SJCRH30 (cell line): ENCODE results near the gene AMBRA1. TPM values are rescaled to one million over a fixed set of nuclear protein-coding genes. Genes with fewer than 3 reads are reported as not detected.

ENCODE experiments used
- DNase-seq, 2 experiments: peaks; one replicate each; pipeline ENCODE4 v3.0.0-alpha.2; 2015 to 2020
- H3K27ac ChIP-seq: fragments of 250-450 bp; sonication (Bioruptor Pico); 2 replicates; pipeline ENCODE4 v1.5.1; 2020; ENCODE audit warnings: mild to moderate bottlenecking, moderate library complexity
- H3K27me3 ChIP-seq: fragments of 250-450 bp; sonication (Bioruptor Pico); 2 replicates; pipeline ENCODE4 v1.5.1; 2020; ENCODE audit warnings: mild to moderate bottlenecking, moderate library complexity
- H3K36me3 ChIP-seq: fragments of 250-450 bp; sonication (Bioruptor Pico); 2 replicates; pipeline ENCODE4 v1.5.1; 2020; ENCODE audit warnings: mild to moderate bottlenecking, moderate library complexity
- H3K4me1 ChIP-seq: fragments of 250-450 bp; sonication (Bioruptor Pico); 2 replicates; pipeline ENCODE4 v1.5.1; 2020; ENCODE audit warnings: mild to moderate bottlenecking, moderate library complexity
- H3K4me3 ChIP-seq: fragments of 250-450 bp; sonication (Bioruptor Pico); 2 replicates; pipeline ENCODE4 v1.5.1; 2020; ENCODE audit warnings: mild to moderate bottlenecking, moderate library complexity
- H3K9me3 ChIP-seq: fragments of 250-450 bp; sonication (Bioruptor Pico); replicated peaks from 2 replicates; pipeline ENCODE4 v1.5.1; 2020; ENCODE audit warnings: mild to moderate bottlenecking, moderate library complexity
- total RNA-seq: library from RNA; depleted of rRNA; stranded (reverse); fragments of >200 nt; shearing (Covaris generic); gene quantifications from 2 replicates; pipeline ENCODE4 v1.2.3, GENCODE V29; 2014

AMBRA1 gene
- total RNA-seq, 1 experiment from 2014 or later = 23.1 TPM

- Histone ChIP-seq H3K27me3 (no peaks in the 10 kb centered on the region), H3K27ac (no peak overlapping the region), H3K9me3 (no peaks in the 10 kb centered on the region), H3K36me3 (no peaks in the 10 kb centered on the region), H3K4me1 (peaks cover 12% of the 10 kb centered on the region), H3K4me3 (no peak overlapping the region)
- no peak for DNase-seq
Observed at GRCh38 chr11:46456269-46457001, 137.4 kb downstream of the AMBRA1 start.

DNA sequence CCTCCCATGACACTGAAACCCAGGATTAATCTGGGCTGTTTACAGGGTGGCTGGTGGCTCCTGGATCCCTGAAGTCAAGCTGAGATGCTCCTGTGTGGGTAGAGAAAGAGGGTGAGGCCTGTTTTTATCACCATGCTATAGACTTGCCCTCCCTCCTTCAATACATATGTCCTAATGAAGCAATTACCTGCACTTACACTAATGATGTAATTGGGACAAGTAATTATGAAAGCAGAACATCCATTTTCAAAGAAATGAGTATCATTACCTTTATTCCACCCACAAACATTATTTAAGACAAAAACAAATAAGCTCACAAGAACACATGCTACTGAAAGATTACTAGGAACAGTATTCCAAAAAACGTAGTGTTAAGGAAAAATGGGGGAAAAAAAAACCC is 138.0 kb downstream of the AMBRA1 start:
- no peak for DNase-seq
- H3K9me3 ChIP-seq = no peaks in the 10 kb centered on the region
- H3K4me1 ChIP-seq = peaks cover 17% of the 10 kb centered on the region
- no peaks in the 10 kb centered on the region for H3K27me3 ChIP-seq
- H3K4me3 ChIP-seq = no peak overlapping the region
- no peak overlapping the region for H3K27ac ChIP-seq
- no peaks in the 10 kb centered on the region for H3K36me3 ChIP-seq

- H3K36me3 ChIP-seq = no peaks in the 10 kb centered on the region
- no peak for DNase-seq
- no peak overlapping the region for H3K27ac ChIP-seq
- H3K9me3 ChIP-seq = no peaks in the 10 kb centered on the region
- no peaks in the 10 kb centered on the region for H3K27me3 ChIP-seq
- H3K4me3 ChIP-seq = no peak overlapping the region
- peaks cover 22% of the 10 kb centered on the region for H3K4me1 ChIP-seq
Observed at GRCh38 chr11:46452918-46453517, 140.8 kb downstream of the AMBRA1 start.

GRCh38 chr11:46451759-46452158 is 142.1 kb downstream of the AMBRA1 start:
- H3K27ac ChIP-seq = peak overlapping the region; percentile 71
- no peaks in the 10 kb centered on the region for H3K9me3 ChIP-seq
- H3K27me3 ChIP-seq = no peaks in the 10 kb centered on the region
- no peak overlapping the region for H3K4me3 ChIP-seq
- no peak for DNase-seq
- H3K36me3 ChIP-seq = no peaks in the 10 kb centered on the region
- peaks cover 22% of the 10 kb centered on the region for H3K4me1 ChIP-seq

DNA sequence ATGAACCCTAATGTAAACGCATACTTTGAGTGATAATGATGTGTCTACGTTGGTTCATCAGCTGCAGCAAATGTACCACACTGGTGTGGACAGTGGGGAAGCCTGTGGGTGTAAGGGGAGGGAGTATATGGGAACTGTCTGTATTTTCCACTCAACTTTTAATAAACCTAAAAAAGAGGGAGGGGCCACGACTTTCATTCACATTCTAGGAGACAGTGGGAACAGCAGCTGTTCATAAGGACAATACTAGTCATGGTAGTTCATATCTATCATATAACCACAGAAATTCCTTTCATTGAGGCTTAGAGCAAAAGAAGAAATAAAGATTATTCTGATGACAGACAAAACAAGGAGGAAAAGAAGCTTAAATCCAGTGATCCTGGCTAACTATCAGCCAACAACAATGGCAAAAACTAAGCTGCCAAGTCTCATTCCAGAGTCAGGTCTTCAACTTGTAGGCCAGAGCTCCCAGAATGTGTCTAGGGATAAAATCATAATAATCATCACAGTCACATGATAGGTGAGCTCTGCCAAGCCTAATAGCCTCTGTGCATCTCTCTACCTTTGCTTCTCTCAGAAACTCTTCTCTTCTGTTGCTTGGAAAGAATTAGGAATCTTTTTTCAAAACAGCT is 142.9 kb downstream of the AMBRA1 start:
- peak overlapping the region; percentile 71 for H3K27ac ChIP-seq

DNA sequence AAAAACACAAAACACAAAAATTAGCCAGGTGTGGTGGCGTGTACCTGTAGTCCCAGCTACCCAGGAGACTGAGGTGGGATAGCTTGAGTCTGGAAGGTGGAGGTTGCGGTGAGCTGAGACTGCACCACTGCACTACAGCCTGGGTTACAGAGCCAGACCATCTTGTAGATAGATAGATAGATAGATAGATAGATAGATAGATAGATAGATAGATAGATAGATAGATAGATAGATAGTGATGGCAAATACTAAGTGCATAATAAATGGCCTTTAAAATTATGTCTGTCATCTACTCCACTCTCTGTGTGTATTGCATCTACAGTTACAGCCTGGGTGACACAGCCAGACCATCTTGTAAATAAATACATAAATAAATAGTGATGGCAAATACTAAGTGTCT is 146.3 kb downstream of the AMBRA1 start:
- no peak overlapping the region for H3K27ac ChIP-seq
- H3K9me3 ChIP-seq = no peaks in the 10 kb centered on the region
- no peaks in the 10 kb centered on the region for H3K27me3 ChIP-seq
- peaks cover 20% of the 10 kb centered on the region for H3K4me1 ChIP-seq
- H3K36me3 ChIP-seq = peaks cover 4% of the 10 kb centered on the region; the same call in 1 of the 2 replicates
- no peak overlapping the region for H3K4me3 ChIP-seq
- DNase-seq = no peak

More for the DNA sequence above, 142.9 kb downstream of the AMBRA1 start:
- DNase-seq = peak; percentile 56 to 74
- Histone ChIP-seq H3K27me3 (no peaks in the 10 kb centered on the region), H3K9me3 (no peaks in the 10 kb centered on the region), H3K4me1 (peaks cover 22% of the 10 kb centered on the region), H3K4me3 (no peak overlapping the region), H3K36me3 (no peaks in the 10 kb centered on the region)

DNA sequence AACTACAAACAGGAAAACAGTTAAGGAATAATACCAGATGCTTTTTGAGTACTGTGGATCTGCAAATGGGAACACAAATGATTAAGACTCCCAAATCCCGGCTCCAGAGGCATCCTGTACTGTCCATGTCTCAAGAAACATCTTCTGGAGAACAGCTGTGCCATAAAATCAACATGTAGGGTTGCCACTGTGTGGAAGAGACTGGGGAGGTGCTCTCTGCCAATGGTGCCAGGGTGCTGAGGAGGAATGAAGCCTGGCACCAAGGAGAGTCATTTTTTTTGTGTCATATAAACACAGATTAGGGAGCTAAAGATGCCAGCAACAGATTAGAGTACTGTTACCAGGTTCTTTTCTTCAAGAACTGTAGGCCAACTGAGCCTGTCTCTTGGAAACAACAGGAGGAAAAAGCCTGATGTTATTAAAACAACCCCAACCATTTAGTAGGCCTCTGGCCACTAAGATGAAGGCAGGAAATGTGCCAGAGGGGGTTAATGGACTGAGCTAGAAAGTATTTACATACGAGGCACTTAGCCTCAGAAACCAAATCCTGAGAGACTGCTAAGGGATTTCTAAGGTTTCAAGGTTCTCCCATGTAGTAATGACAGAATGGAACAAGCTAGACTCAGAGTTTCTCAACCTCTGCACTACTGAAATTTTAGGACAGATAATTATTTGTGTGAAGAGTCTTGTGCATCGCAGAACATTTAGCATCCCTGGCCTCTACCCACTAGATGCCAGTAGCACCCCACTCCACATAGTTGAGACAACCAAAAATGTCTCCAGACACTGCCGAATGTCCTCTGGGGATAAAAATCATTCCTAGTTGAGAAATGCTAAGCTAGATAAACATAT is 147.7 kb downstream of the AMBRA1 start:
- no peak overlapping the region for H3K27ac ChIP-seq
- H3K9me3 ChIP-seq = no peaks in the 10 kb centered on the region
- H3K4me3 ChIP-seq = no peak overlapping the region
- H3K4me1 ChIP-seq = peaks cover 6% of the 10 kb centered on the region
- H3K27me3 ChIP-seq = no peaks in the 10 kb centered on the region
- peaks cover 5% of the 10 kb centered on the region; the same call in 1 of the 2 replicates for H3K36me3 ChIP-seq
- peak in 1 of 2 experiments; percentile 27 for DNase-seq

- H3K4me3 ChIP-seq = no peak overlapping the region
- DNase-seq = no peak
- H3K36me3 ChIP-seq = peaks cover 5% of the 10 kb centered on the region
- no peaks in the 10 kb centered on the region; the same call in 1 of the 2 replicates for H3K4me1 ChIP-seq
- H3K9me3 ChIP-seq = no peaks in the 10 kb centered on the region
- no peaks in the 10 kb centered on the region for H3K27me3 ChIP-seq
- no peak overlapping the region for H3K27ac ChIP-seq
Observed at GRCh38 chr11:46445192-46445919, 148.5 kb downstream of the AMBRA1 start.

DNA sequence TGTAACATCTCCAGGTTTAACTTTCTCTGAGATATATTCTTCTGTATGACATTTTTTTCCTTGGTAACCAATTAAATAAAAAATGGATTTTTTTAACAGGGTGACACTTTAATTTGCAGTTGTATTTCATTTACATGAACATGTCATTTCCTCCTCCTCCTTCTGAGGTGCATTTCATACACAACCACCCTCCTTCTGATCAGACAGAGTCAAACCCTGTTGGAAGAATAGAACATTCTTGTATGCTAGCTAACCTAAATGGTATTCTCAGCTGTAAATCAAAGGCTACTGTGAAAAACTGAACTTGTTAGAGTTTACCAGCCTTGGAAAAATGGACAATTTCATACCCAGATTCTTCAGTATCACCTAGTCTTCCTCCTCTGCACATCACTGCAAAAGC is 149.5 kb downstream of the AMBRA1 start:
- H3K36me3 ChIP-seq = peaks cover 9% of the 10 kb centered on the region
- no peak for DNase-seq
- no peak overlapping the region for H3K27ac ChIP-seq
- H3K4me1 ChIP-seq = no peaks in the 10 kb centered on the region; the same call in 1 of the 2 replicates
- no peak overlapping the region for H3K4me3 ChIP-seq
- no peaks in the 10 kb centered on the region for H3K27me3 ChIP-seq
- no peaks in the 10 kb centered on the region for H3K9me3 ChIP-seq

- no peak overlapping the region for H3K27ac ChIP-seq
Observed at GRCh38 chr11:46438211-46438610, 155.6 kb downstream of the AMBRA1 start.

DNA sequence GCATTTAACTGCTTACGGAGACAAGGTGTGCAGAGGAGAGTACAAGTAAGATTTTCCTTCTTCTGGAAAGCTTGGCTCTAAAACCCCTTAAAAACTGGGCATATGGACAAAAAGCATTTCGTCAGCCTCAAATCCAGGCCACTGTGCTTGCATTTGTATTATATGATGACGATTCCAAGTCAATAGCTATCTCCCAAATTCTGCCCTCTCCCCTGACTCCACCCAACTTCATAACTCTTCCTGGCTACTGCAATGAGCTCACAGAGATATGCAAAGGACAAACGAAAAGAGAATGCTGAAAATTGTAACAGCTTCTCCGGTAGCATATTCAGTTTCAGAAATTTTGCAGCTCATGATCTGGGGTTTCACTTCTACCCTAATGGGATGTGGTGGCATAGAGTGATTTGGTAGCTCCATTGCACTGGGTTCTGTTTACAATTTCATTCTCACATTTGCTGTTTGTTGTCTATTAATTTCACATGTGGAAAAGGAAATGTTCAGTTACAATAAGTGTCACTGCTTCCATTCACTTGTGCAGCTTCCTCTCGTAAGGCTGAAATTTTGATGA is 156.6 kb downstream of the AMBRA1 start:
- Histone ChIP-seq H3K27ac (no peak overlapping the region), H3K27me3 (no peaks in the 10 kb centered on the region), H3K9me3 (no peaks in the 10 kb centered on the region), H3K36me3 (peaks cover 15% of the 10 kb centered on the region), H3K4me1 (no peaks in the 10 kb centered on the region), H3K4me3 (no peak overlapping the region)
- DNase-seq = no peak

More at GRCh38 chr11:46438211-46438610, 155.6 kb downstream of the AMBRA1 start:
- H3K36me3 ChIP-seq = peaks cover 18% of the 10 kb centered on the region
- H3K27me3 ChIP-seq = no peaks in the 10 kb centered on the region
- H3K4me3 ChIP-seq = no peak overlapping the region
- DNase-seq = no peak
- H3K9me3 ChIP-seq = no peaks in the 10 kb centered on the region
- H3K4me1 ChIP-seq = no peaks in the 10 kb centered on the region

DNA sequence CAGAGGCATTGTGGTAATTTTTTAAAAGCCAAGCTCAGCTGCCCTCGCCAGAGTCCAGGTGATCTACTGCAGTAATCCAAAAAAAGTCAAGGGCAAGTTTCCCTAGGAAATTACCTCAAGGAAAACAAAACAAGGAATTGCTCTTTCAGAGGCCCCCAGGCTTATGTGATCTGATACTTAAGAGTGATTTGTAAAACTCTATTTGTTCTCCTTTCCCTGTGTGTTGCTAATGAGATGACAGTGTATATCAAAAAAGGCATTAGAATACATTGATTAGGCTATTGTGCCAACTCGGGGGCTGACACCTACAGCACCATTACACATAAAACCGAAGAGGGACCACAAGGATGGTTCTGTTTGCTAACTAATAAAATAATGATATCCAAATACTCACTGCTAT is 157.7 kb downstream of the AMBRA1 start:
- Histone ChIP-seq H3K9me3 (no peaks in the 10 kb centered on the region), H3K36me3 (peaks cover 15% of the 10 kb centered on the region), H3K4me1 (no peaks in the 10 kb centered on the region), H3K27ac (no peak overlapping the region), H3K27me3 (no peaks in the 10 kb centered on the region), H3K4me3 (no peak overlapping the region)
- no peak for DNase-seq

- no peaks in the 10 kb centered on the region for H3K9me3 ChIP-seq
- peaks cover 15% of the 10 kb centered on the region for H3K36me3 ChIP-seq
- no peaks in the 10 kb centered on the region for H3K27me3 ChIP-seq
- no peak for DNase-seq
- no peaks in the 10 kb centered on the region for H3K4me1 ChIP-seq
- no peak overlapping the region for H3K4me3 ChIP-seq
- H3K27ac ChIP-seq = no peak overlapping the region
Observed at GRCh38 chr11:46435679-46436078, 158.1 kb downstream of the AMBRA1 start.

- no peaks in the 10 kb centered on the region for H3K4me1 ChIP-seq
Observed at GRCh38 chr11:46431211-46431610, 162.6 kb downstream of the AMBRA1 start.

More at GRCh38 chr11:46431211-46431610, 162.6 kb downstream of the AMBRA1 start:
- H3K27me3 ChIP-seq = no peaks in the 10 kb centered on the region
- DNase-seq = no peak
- H3K9me3 ChIP-seq = no peaks in the 10 kb centered on the region
- H3K36me3 ChIP-seq = peaks cover 13% of the 10 kb centered on the region; the same call in 1 of the 2 replicates
- no peak overlapping the region for H3K27ac ChIP-seq
- no peak overlapping the region for H3K4me3 ChIP-seq
